Right atrium auricular region (tissue), 2 donors: ENCODE results near the gene PARP11. TPM values are rescaled to one million over a fixed set of nuclear protein-coding genes. Genes with fewer than 3 reads are reported as not detected.
"Not testable (repeated sequence)": the region's sequence is repeated elsewhere in the genome, so short reads cannot be mapped to it uniquely, and the experiment has no call there.

ENCODE experiments used
- DNase-seq: peaks from one replicate; pipeline ENCODE4 v3.0.0-alpha.2; 2019; ENCODE audit warnings: low spot score
- H3K27ac ChIP-seq, 2 donors: fragments of 200-600 bp; sonication (generic); 1 replicate in 1 of 2; 2 replicates in 1 of 2; pipeline ENCODE4 v1.5.1; 2016 to 2019
- H3K27me3 ChIP-seq, 2 donors: fragments of 200-600 bp; sonication (generic); one replicate each; pipeline versions ENCODE4 v1.5.1 to v1.6.0; 2017 to 2019
- H3K36me3 ChIP-seq: fragments of 200-600 bp; sonication (generic); one replicate; pipeline ENCODE4 v1.5.1; 2016
- H3K4me1 ChIP-seq, 2 donors: fragments of 200-600 bp; sonication (generic); one replicate each; pipeline versions ENCODE4 v1.5.1 to v1.6.0; 2017 to 2019
- H3K4me3 ChIP-seq, 2 donors: fragments of 200-600 bp; sonication (generic); 1 replicate in 1 of 2; 2 replicates in 1 of 2; pipeline ENCODE4 v1.5.1; 2017 to 2019; ENCODE audit warnings: mild to moderate bottlenecking in 1 of 2, moderate library complexity in 1 of 2
- H3K9me3 ChIP-seq, 2 donors: fragments of 200-600 bp; sonication (generic); one replicate each; pipeline ENCODE4 v1.5.1; 2019
- total RNA-seq, 2 donors: library from RNA; depleted of rRNA; stranded (reverse); fragments of >200 nt; gene quantifications; one replicate each; pipeline ENCODE4 v1.1.0, GENCODE V29; 2016
- TF ChIP-seq, protein P1 (sequence below), 2 donors: fragments of 200-600 bp; sonication (generic); IDR thresholded peaks; one replicate each; pipeline ENCODE4 v1.5.1; 2019; ENCODE audit warnings: antibody characterized with exemption in 2 of 2

The PARP11 gene
- total RNA-seq, 2 donors from 2014 or later = 2.6 to 2.9 TPM

DNA sequence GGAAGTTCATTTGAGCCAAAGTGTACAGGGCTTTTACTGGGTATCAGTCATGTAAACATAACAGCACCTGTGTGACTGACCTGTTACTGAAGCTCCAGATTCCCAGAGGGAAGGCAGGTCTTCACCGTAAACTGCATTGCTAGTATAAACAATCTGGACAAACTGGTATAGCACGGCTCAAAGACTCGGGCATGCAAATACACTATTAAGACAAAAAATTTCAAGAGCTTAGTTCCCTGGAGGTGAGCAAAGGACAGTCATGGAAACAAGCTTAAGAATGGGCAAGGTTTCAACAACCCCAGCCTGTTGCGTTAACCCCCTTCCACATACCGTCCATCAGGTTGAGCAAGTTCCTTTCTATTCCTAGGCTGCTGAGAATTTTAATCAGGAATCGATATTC, 9.4 kb downstream of the PARP11 start:
- Histone ChIP-seq H3K27me3 (no peaks in the 10 kb centered on the region), H3K9me3 (peaks cover 0 to 17% of the 10 kb centered on the region in 2 donors), H3K4me1 (no peaks in the 10 kb centered on the region), H3K4me3 (no peak overlapping the region), H3K36me3 (no peaks in the 10 kb centered on the region), H3K27ac (no peak overlapping the region)
- TF ChIP-seq, protein P1, sequence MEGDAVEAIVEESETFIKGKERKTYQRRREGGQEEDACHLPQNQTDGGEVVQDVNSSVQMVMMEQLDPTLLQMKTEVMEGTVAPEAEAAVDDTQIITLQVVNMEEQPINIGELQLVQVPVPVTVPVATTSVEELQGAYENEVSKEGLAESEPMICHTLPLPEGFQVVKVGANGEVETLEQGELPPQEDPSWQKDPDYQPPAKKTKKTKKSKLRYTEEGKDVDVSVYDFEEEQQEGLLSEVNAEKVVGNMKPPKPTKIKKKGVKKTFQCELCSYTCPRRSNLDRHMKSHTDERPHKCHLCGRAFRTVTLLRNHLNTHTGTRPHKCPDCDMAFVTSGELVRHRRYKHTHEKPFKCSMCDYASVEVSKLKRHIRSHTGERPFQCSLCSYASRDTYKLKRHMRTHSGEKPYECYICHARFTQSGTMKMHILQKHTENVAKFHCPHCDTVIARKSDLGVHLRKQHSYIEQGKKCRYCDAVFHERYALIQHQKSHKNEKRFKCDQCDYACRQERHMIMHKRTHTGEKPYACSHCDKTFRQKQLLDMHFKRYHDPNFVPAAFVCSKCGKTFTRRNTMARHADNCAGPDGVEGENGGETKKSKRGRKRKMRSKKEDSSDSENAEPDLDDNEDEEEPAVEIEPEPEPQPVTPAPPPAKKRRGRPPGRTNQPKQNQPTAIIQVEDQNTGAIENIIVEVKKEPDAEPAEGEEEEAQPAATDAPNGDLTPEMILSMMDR (IDR thresholded peaks at IDR 0.05) = no peak
- DNase-seq = no peak

DNA sequence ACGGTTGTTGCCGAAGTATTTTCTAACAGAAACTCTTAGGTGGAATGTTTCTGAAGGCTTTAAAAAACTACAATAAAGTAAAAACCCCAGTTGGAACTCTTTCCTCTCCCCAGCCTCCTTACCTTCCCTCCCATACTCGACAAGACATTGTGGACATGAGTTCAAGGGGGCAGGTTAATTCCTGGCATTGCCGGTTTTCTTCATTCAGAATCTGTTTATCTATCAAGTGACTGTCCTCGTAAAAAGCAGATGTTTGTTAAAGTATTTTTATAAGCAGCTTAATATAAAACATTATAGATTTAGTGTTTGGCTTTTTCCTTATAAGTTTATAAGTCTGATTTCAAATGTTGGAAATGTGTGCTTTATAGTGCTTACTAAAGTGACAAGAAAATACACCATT, 30.7 kb downstream of the PARP11 start:
- H3K4me3 ChIP-seq = no peak overlapping the region
- peaks cover 0 to 10% of the 10 kb centered on the region in 2 donors for H3K4me1 ChIP-seq
- no peak for DNase-seq
- H3K9me3 ChIP-seq = no peaks in the 10 kb centered on the region
- no peak overlapping the region for H3K27ac ChIP-seq
- no peaks in the 10 kb centered on the region for H3K27me3 ChIP-seq
- H3K36me3 ChIP-seq = no peaks in the 10 kb centered on the region
- TF ChIP-seq, protein P1 (IDR thresholded peaks at IDR 0.05) = no peak

DNA sequence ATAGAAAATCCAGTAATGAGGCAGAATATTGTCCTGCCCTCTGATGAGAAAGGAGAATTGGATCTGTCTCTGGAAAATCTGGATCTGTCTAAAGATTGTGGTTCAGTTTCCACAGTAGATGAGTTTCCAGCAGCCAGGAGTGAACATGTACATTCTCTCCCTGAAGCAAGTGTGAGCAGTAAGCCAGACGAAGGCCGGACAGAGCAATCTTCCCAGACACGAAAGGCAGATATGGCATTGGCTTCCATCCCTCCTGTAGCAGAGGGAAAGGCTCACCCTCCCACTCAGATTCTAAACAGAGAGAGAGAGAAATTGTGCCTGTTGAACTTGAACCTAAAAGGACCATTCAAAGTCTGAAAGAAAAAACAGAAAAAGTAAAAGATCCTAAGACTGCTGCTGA, 31.4 kb downstream of the PARP11 start:
- Histone ChIP-seq H3K4me3 (no peak overlapping the region), H3K4me1 (peaks cover 0 to 10% of the 10 kb centered on the region in 2 donors), H3K27ac (no peak overlapping the region), H3K9me3 (no peaks in the 10 kb centered on the region), H3K27me3 (no peaks in the 10 kb centered on the region), H3K36me3 (no peaks in the 10 kb centered on the region)
- TF ChIP-seq, protein P1 (IDR thresholded peaks at IDR 0.05) = no peak
- DNase-seq = no peak

DNA sequence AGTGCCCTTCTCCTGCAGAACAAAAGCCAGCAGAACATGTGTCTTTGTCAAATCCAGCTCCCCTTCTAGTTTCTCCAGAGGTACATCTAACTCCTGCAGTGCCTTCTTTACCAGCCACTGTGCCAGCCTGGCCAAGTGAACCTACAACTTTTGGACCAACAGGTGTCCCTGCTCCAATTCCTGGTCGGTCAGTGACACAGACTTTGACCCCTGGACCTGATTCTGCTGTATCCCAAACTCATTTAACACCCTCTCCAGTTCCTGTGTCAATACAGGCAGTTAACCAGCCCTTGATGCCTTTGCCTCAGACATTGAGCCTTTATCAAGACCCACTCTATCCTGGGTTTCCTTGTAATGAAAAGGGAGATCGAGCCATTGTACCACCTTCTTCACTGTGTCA, 32.4 kb downstream of the PARP11 start:
- not testable (repeated sequence) for DNase-seq, H3K9me3 ChIP-seq, H3K27me3 ChIP-seq, H3K27ac ChIP-seq, H3K4me3 ChIP-seq, H3K36me3 ChIP-seq
- peaks cover 0 to 10% of the 10 kb centered on the region in 2 donors for H3K4me1 ChIP-seq

DNA sequence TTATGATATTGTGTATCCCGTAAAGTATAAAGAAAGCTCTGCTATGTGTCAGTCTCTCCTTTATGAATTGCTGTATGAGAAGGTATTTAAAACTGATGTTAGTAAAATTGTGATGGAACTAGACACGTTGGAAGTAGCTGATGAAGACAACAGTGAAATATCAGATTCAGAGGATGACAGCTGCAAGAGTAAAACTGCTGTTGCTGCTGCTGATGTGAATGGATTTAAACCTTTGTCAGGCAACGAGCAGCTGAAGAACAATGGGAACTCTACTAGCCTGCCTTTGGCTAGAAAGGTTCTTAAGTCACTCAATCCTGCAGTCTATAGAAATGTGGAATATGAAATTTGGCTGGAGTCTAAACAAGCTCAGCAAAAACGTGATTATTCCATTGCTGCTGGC, 33.5 kb downstream of the PARP11 start:
- DNase-seq = not testable (repeated sequence)

DNA sequence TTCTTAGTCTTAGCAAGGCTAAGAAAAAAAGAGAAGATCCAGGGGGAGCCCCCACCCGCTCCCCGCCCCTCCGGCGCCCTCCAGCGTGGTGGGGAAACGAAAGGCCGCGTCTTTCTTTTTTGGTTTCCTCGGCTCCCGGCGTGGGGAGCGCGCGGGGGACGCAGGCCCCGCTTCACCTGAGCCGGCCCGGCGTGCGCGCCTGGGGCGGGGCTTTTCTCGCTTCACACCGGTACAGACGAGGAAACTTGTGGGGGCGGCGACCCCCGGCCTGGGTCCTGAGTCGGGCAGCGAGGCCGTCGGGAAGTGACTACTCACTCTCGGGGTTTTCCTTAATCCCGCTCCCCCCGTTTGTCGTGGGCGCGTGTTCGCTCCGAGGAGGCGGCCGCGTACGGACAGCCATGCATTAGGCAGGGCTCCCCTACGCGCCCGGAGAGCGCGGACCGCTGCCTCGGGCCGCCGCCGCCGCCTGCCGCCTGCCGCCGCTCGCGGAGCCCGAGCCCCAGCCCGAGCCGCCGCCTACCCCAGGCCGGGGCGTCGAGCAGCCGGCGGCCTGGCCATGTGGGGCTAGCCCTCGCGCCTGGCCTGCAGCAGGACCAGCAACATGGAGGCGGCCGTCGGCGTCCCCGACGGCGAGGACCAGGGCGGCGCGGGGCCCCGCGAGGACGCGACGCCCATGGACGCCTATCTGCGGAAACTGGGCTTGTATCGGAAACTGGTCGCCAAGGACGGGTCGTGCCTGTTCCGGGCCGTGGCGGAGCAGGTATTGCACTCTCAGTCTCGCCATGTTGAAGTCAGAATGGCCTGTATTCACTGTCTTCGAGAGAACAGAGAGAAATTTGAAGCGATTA, 34.3 kb downstream of the PARP11 start:
- Histone ChIP-seq H3K4me1 (peaks cover 0 to 11% of the 10 kb centered on the region in 2 donors), H3K4me3 (peak overlapping the region in 1 of 2 donors; percentile 6)
- not testable (repeated sequence) for H3K27me3 ChIP-seq, DNase-seq, H3K9me3 ChIP-seq, H3K36me3 ChIP-seq, H3K27ac ChIP-seq

More for the DNA sequence above, 33.5 kb downstream of the PARP11 start:
- not testable (repeated sequence) for H3K9me3 ChIP-seq, H3K4me3 ChIP-seq, H3K27ac ChIP-seq, H3K36me3 ChIP-seq, H3K27me3 ChIP-seq
- H3K4me1 ChIP-seq = peaks cover 0 to 10% of the 10 kb centered on the region in 2 donors

DNA sequence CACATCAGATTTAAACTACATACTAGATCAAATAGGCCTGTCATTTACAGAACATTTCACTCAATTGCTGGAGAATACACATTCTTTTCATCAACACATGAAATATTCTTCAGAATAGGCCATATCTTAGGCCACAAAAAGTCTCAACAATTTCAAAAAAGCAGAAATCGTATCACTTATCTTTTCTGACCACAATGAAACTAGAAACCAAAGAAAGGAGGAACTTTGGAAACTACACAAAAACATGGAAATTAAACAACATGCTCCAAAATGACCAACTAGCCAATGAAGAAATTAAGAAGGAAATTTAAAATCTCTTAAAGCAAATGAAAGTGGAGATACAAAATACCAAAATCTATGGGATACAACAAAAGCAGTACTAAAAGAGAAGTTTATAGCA, 35.1 kb downstream of the PARP11 start:
- Histone ChIP-seq H3K27me3 (no peaks in the 10 kb centered on the region), H3K27ac (no peak overlapping the region), H3K4me3 (no peak overlapping the region), H3K4me1 (peaks cover 0 to 14% of the 10 kb centered on the region in 2 donors), H3K9me3 (no peaks in the 10 kb centered on the region), H3K36me3 (no peaks in the 10 kb centered on the region)
- TF ChIP-seq, protein P1 (IDR thresholded peaks at IDR 0.05) = no peak
- no peak for DNase-seq
